OCI-LY1 (cell line): ENCODE results near the gene CERS6.

Source experiments
- H2AFZ ChIP-seq: fragments of 200-600 bp; sonication (generic), shearing (Covaris generic); 2 replicates; pipeline ENCODE4 v1.6.0; 2014; ENCODE audit warnings: antibody characterized with exemption, mild to moderate bottlenecking, low read length
- H3F3A ChIP-seq: fragments of 200-600 bp; sonication (generic), shearing (Covaris generic); 2 replicates; pipeline ENCODE4 v1.6.0; 2014; ENCODE audit warnings: mild to moderate bottlenecking, antibody characterized with exemption, low read length, moderate library complexity; ENCODE audit not compliant: insufficient read depth
- H3K27ac ChIP-seq: fragments of 200-600 bp; sonication (generic); 2 replicates; pipeline ENCODE4 v1.5.1; 2014; ENCODE audit warnings: low read length, mixed run types, mild to moderate bottlenecking, low read depth; ENCODE audit not compliant: poor library complexity, severe bottlenecking
- H3K27me3 ChIP-seq: fragments of 200-600 bp; sonication (generic); 2 replicates; pipeline ENCODE4 v1.6.0; 2014; ENCODE audit warnings: antibody characterized with exemption, mild to moderate bottlenecking, low read length, moderate library complexity; ENCODE audit not compliant: insufficient read depth
- H3K36me3 ChIP-seq: fragments of 200-600 bp; sonication (generic); 2 replicates; pipeline ENCODE4 v1.6.1; 2014; ENCODE audit warnings: mild to moderate bottlenecking, antibody characterized with exemption, low read length, moderate library complexity, mixed read lengths; ENCODE audit not compliant: insufficient read depth
- H3K4me1 ChIP-seq: fragments of 200-600 bp; sonication (generic); 2 replicates; pipeline ENCODE4 v1.5.1; 2014; ENCODE audit warnings: mild to moderate bottlenecking, low read length, moderate library complexity; ENCODE audit not compliant: insufficient read depth, severe bottlenecking
- H3K4me2 ChIP-seq: fragments of 200-600 bp; sonication (generic), shearing (Covaris generic); 2 replicates; pipeline ENCODE4 v1.6.1; 2014; ENCODE audit warnings: low read length
- H3K4me3 ChIP-seq: fragments of 200-600 bp; sonication (generic); 2 replicates; pipeline ENCODE4 v1.5.1; 2014; ENCODE audit warnings: low read length, low read depth, mild to moderate bottlenecking, mixed read lengths; ENCODE audit not compliant: poor library complexity, severe bottlenecking
- H3K79me2 ChIP-seq: fragments of 200-600 bp; shearing (Covaris generic); 2 replicates; pipeline ENCODE4 v1.6.1; 2016; ENCODE audit warnings: mixed run types, low read length, mixed read lengths; ENCODE audit not compliant: insufficient read depth
- H3K9ac ChIP-seq: fragments of 200-600 bp; sonication (generic), shearing (Covaris generic); 2 replicates; pipeline ENCODE4 v1.6.1; 2014; ENCODE audit warnings: mild to moderate bottlenecking, low read length, mixed read lengths
- H3K9me2 ChIP-seq: fragments of 200-600 bp; sonication (generic), shearing (Covaris generic); 2 replicates; pipeline ENCODE4 v1.6.1; 2014; ENCODE audit warnings: low read depth, mild to moderate bottlenecking, low read length, mixed read lengths
- H3K9me3 ChIP-seq: fragments of 200-600 bp; shearing (Covaris generic); 2 replicates; pipeline ENCODE4 v1.6.1; 2014; ENCODE audit warnings: low read length, mixed read lengths
- H4K20me1 ChIP-seq: fragments of 200-600 bp; sonication (generic), shearing (Covaris generic); 2 replicates; pipeline ENCODE4 v1.6.0; 2016; ENCODE audit warnings: mild to moderate bottlenecking, low read length; ENCODE audit not compliant: insufficient read depth
- EZH2 ChIP-seq: fragments of 200-600 bp; sonication (generic), shearing (Covaris generic); IDR thresholded peaks from 2 replicates; pipeline ENCODE4 v1.8.0; 2017; ENCODE audit warnings: borderline replicate concordance, mixed run types, mild to moderate bottlenecking, antibody characterized with exemption, low read length, moderate library complexity, mixed read lengths
- TF ChIP-seq, protein P1 (sequence below): fragments of 200-600 bp; sonication (generic), shearing (Covaris generic); IDR thresholded peaks from 2 replicates; pipeline ENCODE4 v1.5.1; 2017; ENCODE audit warnings: mild to moderate bottlenecking, antibody characterized with exemption, low read length, moderate library complexity, mixed read lengths

CERS6 gene

DNA sequence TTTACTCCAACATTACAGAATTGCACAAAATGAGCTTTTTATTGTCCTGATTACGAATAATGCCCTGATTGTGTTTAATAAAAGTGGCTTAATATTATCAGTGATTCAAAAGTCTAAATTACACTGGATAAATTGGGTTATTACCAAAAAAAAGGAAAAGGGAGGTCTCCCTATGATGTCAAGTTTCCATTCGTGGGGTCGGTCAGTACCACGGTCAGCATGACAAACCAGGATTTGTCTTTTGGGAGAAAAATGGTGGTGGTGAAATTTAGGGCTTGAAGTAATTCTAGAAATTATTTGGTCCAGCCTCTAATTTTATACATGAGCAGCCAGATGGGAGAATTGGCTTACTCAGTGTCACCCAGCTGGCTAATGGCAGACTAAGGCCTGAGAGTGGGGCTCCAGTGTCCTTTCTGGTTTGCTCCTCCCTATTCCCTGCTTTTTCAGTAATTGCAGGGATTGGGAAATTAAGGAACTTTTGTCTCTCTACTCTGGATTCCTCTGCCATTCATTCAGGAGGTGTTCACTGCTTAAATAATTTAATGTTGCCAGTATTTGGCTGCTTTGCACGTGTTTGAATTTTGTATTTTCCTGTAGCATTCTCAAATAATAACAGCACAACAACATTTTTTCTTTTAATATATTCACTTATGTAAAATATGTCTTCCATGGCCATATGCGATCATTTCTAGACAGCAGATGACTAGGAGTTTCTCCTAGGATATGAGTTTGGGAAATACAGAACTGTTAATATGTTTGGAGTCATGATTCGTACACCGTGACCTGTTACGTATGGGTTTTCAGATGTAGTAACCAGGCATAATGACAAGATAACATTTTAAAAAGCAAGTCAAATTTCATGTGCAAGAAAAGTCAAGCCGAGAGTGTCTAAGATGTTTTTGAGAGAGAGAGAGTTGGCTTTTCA lies 217.5 kb downstream of the CERS6 start:
- no peaks in the 10 kb centered on the region for H3K4me1 ChIP-seq
- no peaks in the 10 kb centered on the region for H3F3A ChIP-seq
- no peaks in the 10 kb centered on the region for H3K36me3 ChIP-seq
- H3K9me3 ChIP-seq: no peaks in the 10 kb centered on the region
- no peaks in the 10 kb centered on the region for H4K20me1 ChIP-seq
- no peak overlapping the region for H2AFZ ChIP-seq
- no peak overlapping the region for H3K4me3 ChIP-seq
- H3K4me2 ChIP-seq: no peak overlapping the region
- H3K27ac ChIP-seq: no peak overlapping the region
- H3K9me2 ChIP-seq: no peaks in the 10 kb centered on the region
- TF ChIP-seq EZH2: no peak
- TF ChIP-seq, protein P1, sequence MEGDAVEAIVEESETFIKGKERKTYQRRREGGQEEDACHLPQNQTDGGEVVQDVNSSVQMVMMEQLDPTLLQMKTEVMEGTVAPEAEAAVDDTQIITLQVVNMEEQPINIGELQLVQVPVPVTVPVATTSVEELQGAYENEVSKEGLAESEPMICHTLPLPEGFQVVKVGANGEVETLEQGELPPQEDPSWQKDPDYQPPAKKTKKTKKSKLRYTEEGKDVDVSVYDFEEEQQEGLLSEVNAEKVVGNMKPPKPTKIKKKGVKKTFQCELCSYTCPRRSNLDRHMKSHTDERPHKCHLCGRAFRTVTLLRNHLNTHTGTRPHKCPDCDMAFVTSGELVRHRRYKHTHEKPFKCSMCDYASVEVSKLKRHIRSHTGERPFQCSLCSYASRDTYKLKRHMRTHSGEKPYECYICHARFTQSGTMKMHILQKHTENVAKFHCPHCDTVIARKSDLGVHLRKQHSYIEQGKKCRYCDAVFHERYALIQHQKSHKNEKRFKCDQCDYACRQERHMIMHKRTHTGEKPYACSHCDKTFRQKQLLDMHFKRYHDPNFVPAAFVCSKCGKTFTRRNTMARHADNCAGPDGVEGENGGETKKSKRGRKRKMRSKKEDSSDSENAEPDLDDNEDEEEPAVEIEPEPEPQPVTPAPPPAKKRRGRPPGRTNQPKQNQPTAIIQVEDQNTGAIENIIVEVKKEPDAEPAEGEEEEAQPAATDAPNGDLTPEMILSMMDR: no peak
- H3K9ac ChIP-seq: no peak overlapping the region
- no peaks in the 10 kb centered on the region for H3K27me3 ChIP-seq
- H3K79me2 ChIP-seq: no peaks in the 10 kb centered on the region

DNA sequence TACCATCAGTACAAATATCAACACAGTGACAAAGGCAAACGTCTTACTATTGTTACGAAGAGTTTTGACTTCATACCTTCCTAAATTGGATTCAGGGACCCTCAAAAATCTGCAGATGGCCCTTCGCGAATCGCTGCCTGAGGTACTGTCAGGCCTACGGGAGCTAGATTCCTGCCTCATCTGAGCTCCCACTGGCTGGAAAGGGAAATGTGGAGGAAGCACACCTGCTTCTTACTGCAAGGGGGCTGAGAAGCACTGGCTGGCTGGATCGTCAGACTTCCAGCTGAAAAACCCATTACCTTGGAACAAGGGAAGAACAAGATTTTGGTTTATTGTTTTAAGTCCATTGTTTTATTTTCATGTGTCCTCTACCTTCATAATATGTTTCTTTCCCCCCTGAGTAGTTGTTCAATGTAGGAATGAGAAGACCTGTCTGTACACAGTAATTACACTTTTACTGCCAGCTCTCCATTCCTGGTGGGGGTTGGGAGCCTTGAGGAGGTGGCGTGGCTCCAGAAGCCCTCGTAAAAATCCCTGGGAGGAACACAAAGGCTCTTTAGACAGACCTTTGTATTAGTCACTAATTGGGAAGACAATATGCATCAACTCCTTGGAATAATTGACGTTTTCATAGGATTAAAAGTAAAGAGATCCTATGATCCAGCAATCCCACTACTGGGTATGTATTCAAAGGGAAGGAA lies 222.2 kb downstream of the CERS6 start:
- Histone ChIP-seq H3K9me3 (no peaks in the 10 kb centered on the region), H3K9me2 (no peaks in the 10 kb centered on the region), H3K4me2 (no peak overlapping the region), H3K27me3 (no peaks in the 10 kb centered on the region), H3K36me3 (no peaks in the 10 kb centered on the region), H3K4me1 (no peaks in the 10 kb centered on the region), H3K4me3 (no peak overlapping the region), H3K27ac (no peak overlapping the region), H2AFZ (no peak overlapping the region), H4K20me1 (no peaks in the 10 kb centered on the region), H3K79me2 (no peaks in the 10 kb centered on the region), H3K9ac (no peak overlapping the region), H3F3A (no peaks in the 10 kb centered on the region)
- no peak for TF ChIP-seq EZH2
- TF ChIP-seq, protein P1: no peak

DNA sequence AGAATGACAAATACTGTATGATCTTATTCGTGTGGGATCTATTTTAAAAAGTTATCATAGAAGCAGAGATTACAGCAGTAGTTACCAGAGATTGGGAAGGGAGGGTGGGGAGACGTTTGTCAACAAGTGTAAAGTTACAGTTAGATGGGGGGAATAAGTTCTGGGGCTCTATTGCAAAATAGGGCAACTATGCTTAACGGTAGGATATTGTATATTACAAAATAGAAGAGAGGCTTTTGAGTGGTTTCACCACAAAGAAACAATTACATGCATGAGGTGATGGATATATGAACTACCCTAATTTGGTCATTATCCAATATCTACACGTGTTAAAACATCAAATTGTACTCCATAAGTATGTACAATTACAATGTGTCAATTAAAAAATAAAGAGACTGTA lies 223.0 kb downstream of the CERS6 start:
- Histone ChIP-seq H3K27ac (no peak overlapping the region), H3K4me1 (no peaks in the 10 kb centered on the region), H3K9me2 (no peaks in the 10 kb centered on the region), H4K20me1 (no peaks in the 10 kb centered on the region), H3K27me3 (no peaks in the 10 kb centered on the region), H3K36me3 (no peaks in the 10 kb centered on the region), H3K4me2 (no peak overlapping the region), H3K9me3 (no peaks in the 10 kb centered on the region), H3K4me3 (no peak overlapping the region), H2AFZ (no peak overlapping the region), H3F3A (no peaks in the 10 kb centered on the region), H3K79me2 (no peaks in the 10 kb centered on the region), H3K9ac (no peak overlapping the region)
- no peak for TF ChIP-seq EZH2
- TF ChIP-seq, protein P1: no peak
